Measurements from ENCODE around the gene TAF4.

Gene TAF4

GRCh38 chr20:62063315-62063980, 2.2 kb downstream of the TAF4 start:
- Histone ChIP-seq H3K9me3 (replicated peaks; ENCODE audit: insufficient read depth, low read length) (no peaks in the 10 kb centered on the region), H3K4me3 (ENCODE audit: low read length) (no peak overlapping the region), H3F3A (ENCODE audit: insufficient read depth, low read length) (peaks cover 3% of the 10 kb centered on the region; the same call in 1 of the 2 replicates), H3K27ac (ENCODE audit: low read length) (no peak overlapping the region), H3K9ac (ENCODE audit: low read length) (no peak overlapping the region), H3K27me3 (replicated peaks; ENCODE audit: insufficient read depth, low read length) (peaks cover 5% of the 10 kb centered on the region; the same call in 1 of the 2 replicates), H4K20me1 (ENCODE audit: insufficient read depth, low read length) (peaks cover 4% of the 10 kb centered on the region; the same call in 1 of the 2 replicates), H2AFZ (ENCODE audit: low read length) (no peak overlapping the region), H3K79me2 (ENCODE audit: low read length) (peaks cover 57% of the 10 kb centered on the region), H3K9me2 (replicated peaks; ENCODE audit: insufficient read depth, low read length) (no peaks in the 10 kb centered on the region), H3K36me3 (replicated peaks; ENCODE audit: insufficient read depth, low read length) (no peaks in the 10 kb centered on the region), H3K4me2 (ENCODE audit: low read depth, low read length) (no peak overlapping the region), H3K4me1 (ENCODE audit: low read length) (peaks cover 6% of the 10 kb centered on the region)
- no peak for TF ChIP-seq EZH2 (optimal IDR thresholded peaks at IDR 0.05; ENCODE audit: low read depth, low read length)
- no peak for TF ChIP-seq CTCF (IDR thresholded peaks at IDR 0.05; ENCODE audit: low read length)
- no peak for TF ChIP-seq EZH2phosphoT487 (IDR thresholded peaks at IDR 0.05; ENCODE audit: low read length)
- no peak for DNase-seq

GRCh38 chr20:62062661-62063314, 2.9 kb downstream of the TAF4 start:
- Histone ChIP-seq H3K4me2 (ENCODE audit: low read depth, low read length) (no peak overlapping the region), H3K79me2 (ENCODE audit: low read length) (peaks cover 57% of the 10 kb centered on the region), H3K4me3 (ENCODE audit: low read length) (no peak overlapping the region)

GRCh38 chr20:62061851-62062423, 3.7 kb downstream of the TAF4 start:
- H3K36me3 ChIP-seq (replicated peaks; ENCODE audit: insufficient read depth, low read length): no peaks in the 10 kb centered on the region

More at GRCh38 chr20:62062661-62063314, 2.9 kb downstream of the TAF4 start:
- Histone ChIP-seq H3K27ac (ENCODE audit: low read length) (no peak overlapping the region), H3K9ac (ENCODE audit: low read length) (no peak overlapping the region), H3K9me3 (replicated peaks; ENCODE audit: insufficient read depth, low read length) (no peaks in the 10 kb centered on the region), H3K36me3 (replicated peaks; ENCODE audit: insufficient read depth, low read length) (no peaks in the 10 kb centered on the region), H4K20me1 (ENCODE audit: insufficient read depth, low read length) (peaks cover 4% of the 10 kb centered on the region; the same call in 1 of the 2 replicates), H3F3A (ENCODE audit: insufficient read depth, low read length) (peaks cover 3% of the 10 kb centered on the region; the same call in 1 of the 2 replicates), H3K9me2 (replicated peaks; ENCODE audit: insufficient read depth, low read length) (no peaks in the 10 kb centered on the region), H2AFZ (ENCODE audit: low read length) (no peak overlapping the region), H3K27me3 (replicated peaks; ENCODE audit: insufficient read depth, low read length) (no peaks in the 10 kb centered on the region), H3K4me1 (ENCODE audit: low read length) (peaks cover 6% of the 10 kb centered on the region)
- no peak for DNase-seq
- TF ChIP-seq CTCF (IDR thresholded peaks at IDR 0.05; ENCODE audit: low read length) (no peak), EZH2 (optimal IDR thresholded peaks at IDR 0.05; ENCODE audit: low read depth, low read length) (no peak)

More at GRCh38 chr20:62061851-62062423, 3.7 kb downstream of the TAF4 start:
- H4K20me1 ChIP-seq (ENCODE audit: insufficient read depth, low read length): peaks cover 4% of the 10 kb centered on the region; the same call in 1 of the 2 replicates
- H3K79me2 ChIP-seq (ENCODE audit: low read length): peaks cover 63% of the 10 kb centered on the region
- H2AFZ ChIP-seq (ENCODE audit: low read length): no peak overlapping the region
- no peaks in the 10 kb centered on the region for H3K27me3 ChIP-seq (replicated peaks; ENCODE audit: insufficient read depth, low read length)
- H3F3A ChIP-seq (ENCODE audit: insufficient read depth, low read length): peaks cover 2% of the 10 kb centered on the region; the same call in 1 of the 2 replicates
- H3K27ac ChIP-seq (ENCODE audit: low read length): no peak overlapping the region
- peaks cover 3% of the 10 kb centered on the region for H3K4me1 ChIP-seq (ENCODE audit: low read length)
- H3K9me2 ChIP-seq (replicated peaks; ENCODE audit: insufficient read depth, low read length): no peaks in the 10 kb centered on the region
- H3K4me2 ChIP-seq (ENCODE audit: low read depth, low read length): no peak overlapping the region
- no peak for DNase-seq
- TF ChIP-seq EZH2phosphoT487 (IDR thresholded peaks at IDR 0.05; ENCODE audit: low read length) (no peak), CTCF (IDR thresholded peaks at IDR 0.05; ENCODE audit: low read length) (no peak), EZH2 (optimal IDR thresholded peaks at IDR 0.05; ENCODE audit: low read depth, low read length) (no peak)
- no peak overlapping the region for H3K4me3 ChIP-seq (ENCODE audit: low read length)
- no peaks in the 10 kb centered on the region for H3K9me3 ChIP-seq (replicated peaks; ENCODE audit: insufficient read depth, low read length)
- no peak overlapping the region for H3K9ac ChIP-seq (ENCODE audit: low read length)
